HPDE6-E6E7 (cell line): ENCODE results near the gene HOXD11.

ENCODE experiments used
- DNase-seq: peaks from one replicate; pipeline ENCODE4 v3.0.0; 2011; ENCODE audit warnings: missing footprints; ENCODE audit errors: extremely low spot score

Gene HOXD11

DNA sequence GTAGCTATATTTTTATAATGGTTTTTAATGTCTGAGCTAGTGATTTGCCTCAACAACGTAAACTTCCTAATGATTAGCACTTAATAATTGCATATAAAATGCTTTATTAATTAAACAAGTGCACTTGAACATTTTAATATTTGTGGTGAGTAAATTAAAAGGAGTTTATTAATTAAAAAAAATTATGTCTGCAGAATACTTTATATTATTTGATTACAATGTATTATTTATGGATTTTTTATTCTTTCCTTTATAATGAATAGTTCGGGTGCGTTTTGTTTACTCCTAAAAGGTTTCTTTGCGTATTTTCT lies 24.7 kb downstream of the HOXD11 start:
- no peak for DNase-seq

DNA sequence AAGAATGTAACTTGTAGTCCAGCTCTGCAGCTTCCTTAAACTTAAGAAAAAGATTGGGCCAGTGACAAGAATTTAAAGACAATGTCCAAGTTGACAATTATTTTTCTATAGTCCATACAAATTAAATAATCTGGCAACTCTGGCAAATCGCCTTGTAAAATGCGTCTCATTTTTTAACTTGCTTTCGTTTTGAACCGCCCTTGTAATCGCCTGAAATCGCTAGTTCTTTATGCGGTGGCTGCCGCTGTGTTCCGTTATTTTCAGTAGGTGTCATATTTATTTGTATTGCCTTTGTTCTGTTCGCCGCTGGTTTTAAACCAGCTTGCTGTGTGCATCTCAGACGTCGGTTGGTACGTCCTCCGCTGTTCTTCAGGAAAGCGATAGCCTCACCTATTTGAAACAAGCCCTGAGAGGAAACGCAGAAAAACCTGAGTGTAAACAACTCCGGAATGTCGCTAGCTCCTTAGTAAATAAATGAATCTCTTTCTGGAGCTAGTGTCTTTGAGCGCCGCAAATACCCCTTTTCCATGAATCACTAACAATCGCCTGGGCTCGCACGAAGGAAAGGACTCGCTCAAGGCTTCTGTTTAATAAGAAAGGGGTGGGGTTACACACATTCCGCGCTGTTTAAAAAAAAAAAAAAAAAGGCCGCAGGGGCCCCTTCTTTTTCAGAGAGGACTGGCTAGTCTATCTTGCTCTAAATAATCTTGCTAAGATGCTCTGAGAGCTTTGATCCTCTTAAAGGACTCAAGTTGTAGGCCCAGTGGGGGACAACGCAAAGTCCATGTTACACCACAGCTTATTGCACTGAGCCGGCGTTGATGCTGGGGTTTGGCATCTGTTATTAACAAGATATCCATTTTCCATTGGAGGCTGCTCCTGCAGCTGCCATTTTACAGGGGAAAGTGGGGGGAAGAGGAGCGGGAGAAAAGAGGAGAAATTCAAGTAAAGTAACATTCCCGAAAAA lies 25.4 kb downstream of the HOXD11 start:
- DNase-seq = no peak

DNA sequence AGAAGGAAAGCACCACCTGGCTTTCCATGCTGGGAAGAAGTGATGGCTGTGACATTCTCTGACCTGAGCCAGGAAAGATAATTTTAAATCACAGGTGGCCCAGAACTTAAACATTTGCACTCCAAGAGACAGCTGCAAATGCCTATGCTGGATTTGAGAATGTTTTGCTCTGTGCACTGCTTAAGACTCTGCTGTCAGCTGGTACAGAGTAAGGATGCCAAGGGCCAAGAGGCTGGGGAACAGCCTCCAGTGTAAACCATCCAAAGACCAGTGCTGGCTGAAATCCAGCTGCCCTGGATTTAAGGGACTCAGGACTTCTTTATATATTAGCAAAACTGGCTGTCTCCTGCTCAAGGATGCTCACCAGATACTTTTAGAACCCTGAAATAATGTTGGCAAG lies 26.3 kb downstream of the HOXD11 start:
- DNase-seq = no peak

DNA sequence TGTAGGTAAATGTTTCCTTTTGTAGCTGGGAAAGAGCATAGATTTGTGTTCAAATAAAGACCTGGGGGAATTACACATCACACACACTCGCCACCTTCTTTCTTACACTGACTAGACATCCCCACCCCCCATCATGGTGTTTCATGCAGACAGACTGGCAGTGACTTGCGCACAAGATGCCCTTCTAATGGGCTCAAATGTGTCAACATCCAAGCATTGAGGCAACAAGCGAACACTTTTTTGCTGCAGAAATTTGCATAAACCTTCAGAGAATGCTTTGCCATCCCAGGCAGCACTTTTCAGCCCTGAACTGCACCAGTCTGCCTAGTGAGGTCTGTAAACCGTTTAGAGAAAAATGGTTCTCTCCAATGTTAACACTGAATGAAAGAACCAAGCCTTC lies 27.0 kb downstream of the HOXD11 start:
- DNase-seq = no peak

DNA sequence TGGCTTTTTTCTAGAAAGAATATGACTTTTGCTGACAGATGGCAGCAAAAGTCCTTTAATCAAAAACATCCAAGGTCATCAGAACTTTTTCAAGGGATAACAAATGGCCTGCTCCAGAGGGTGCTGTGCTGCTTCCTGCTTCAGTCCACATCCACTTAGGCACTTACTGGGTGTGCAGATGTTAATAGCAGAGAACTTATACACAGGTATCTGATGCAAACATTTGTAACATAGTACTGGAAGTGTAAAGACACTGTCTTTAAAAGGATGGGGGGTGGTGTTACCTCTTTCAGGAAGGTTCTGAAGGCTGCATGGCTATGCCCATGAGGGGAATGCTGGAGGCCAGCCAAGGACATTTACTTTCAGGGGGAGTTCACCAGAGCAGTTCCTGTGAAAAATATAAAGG lies 28.0 kb downstream of the HOXD11 start:
- no peak for DNase-seq

DNA sequence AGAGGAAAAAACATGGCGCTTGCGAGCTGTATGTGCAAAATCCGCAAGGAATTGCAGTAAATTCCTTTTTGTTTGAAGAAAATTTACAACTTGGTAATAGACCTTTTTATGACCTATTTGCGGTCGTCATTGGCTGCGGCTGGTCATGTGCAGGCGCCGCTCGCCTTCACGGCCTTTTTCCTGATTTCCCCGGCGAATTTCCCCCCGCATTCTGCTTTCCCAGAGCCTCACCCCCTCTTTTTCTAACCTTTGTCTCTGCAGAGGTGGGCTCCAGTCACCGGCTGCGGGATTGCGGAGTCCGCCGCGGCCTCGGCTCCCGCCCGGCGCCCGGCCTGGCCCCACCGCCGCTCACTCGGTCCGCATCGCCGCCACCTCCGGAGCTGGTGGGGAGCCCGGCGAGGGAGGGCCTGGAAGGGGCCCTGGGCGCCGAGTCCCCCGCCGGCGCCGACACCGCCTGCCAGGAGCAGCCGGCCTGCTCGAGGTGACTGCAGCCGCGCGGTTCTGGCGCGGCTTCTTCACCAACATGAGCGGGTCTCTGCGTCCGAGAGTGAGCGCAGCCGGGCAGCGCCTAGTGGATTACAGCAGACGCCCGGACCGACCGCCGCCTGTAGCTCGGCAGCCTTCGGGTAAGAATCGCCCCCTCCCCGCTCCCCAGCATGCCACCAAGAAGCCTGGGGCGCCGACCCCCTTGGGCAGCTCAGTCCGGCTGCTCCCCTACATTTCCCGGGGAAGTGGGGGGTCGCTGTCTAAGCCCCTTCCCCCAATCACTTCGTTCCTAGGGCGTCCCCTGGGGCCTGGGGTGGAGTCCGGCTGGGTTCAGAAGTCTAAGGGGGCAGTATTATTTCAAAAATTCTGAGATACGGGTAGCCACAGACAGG lies 29.5 kb downstream of the HOXD11 start:
- no peak for DNase-seq

DNA sequence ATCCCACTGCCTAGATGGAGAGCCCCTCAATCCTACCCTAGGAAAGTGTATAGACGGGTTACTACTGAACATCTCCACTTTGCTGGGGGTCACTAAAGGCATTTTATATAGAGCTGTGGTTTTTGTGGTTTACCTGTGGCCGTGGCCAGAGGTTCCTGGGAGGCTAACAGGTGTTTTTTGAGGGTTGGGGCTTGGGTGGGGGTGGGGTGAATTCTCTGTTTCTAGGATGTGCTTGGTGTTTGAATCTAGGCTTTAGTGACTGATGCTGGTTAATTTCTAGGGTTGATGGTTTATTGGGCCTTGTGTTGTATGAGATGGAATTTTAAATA lies 30.1 kb downstream of the HOXD11 start:
- no peak for DNase-seq

DNA sequence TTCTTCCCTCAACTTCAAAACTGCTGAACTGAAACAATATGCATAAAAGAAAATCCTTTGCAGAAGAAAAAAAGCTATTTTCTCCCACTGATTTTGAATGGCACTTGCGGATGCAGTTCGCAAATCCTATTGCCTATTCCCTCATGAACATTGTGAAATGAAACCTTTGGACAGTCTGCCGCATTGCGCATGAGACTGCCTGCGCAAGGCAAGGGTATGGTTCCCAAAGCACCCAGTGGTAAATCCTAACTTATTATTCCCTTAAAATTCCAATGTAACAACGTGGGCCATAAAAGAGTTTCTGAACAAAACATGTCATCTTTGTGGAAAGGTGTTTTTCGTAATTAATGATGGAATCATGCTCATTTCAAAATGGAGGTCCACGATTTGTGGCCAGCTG lies 30.8 kb downstream of the HOXD11 start:
- no peak for DNase-seq

DNA sequence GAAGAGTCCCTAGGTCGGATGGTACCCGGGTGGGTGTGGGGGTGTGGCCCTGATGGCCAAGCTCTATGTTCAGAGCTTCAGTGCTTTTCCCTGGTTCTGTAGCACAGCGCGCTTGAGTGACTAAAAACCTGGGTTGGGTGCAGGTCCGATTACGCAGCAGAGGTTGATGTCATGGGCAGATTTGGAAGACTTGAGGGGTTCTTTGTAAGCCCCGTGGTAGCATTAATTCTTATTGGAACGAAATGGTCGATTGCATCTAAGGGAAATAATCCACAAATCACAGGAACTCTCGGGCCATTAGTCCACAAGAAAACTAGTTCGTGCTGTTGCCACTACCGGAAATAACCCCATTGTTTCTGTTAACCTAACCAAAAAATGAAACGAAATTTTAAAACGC lies 31.4 kb downstream of the HOXD11 start:
- DNase-seq = no peak

DNA sequence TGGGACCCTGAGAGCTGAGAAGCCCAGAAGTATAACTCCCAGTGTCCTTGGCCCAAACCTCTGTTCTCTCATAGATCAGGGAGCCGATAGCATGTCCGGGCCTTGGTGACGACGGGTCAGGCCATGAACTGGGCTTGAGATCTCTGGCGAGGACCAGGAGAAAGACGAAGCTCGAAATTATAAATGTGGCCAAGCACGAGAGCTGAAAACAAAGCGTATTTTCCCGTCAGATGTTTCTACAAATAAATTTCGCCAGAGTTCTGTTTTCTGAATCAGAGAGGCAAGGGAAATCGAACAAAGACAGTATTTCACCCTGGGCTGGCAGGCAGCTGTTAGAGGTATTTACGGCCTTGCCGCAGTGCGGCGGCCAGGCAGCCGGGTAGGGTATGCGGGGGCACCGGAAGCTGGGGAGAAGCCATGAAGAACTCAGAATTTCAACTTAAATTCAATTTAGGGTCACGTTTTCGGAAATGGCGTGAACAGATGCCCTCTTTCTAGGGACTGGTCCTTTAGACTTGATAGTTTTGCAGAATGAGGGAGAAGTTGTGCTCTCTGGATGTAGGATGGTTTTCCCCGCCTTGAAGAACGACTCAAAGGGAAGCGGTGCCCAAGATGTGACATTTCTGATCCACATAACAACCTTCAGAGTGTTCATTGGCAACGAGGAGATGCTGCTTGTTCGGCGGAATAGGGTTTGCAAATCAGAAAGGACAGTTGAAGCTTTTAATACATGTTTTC lies 32.0 kb downstream of the HOXD11 start:
- no peak for DNase-seq

DNA sequence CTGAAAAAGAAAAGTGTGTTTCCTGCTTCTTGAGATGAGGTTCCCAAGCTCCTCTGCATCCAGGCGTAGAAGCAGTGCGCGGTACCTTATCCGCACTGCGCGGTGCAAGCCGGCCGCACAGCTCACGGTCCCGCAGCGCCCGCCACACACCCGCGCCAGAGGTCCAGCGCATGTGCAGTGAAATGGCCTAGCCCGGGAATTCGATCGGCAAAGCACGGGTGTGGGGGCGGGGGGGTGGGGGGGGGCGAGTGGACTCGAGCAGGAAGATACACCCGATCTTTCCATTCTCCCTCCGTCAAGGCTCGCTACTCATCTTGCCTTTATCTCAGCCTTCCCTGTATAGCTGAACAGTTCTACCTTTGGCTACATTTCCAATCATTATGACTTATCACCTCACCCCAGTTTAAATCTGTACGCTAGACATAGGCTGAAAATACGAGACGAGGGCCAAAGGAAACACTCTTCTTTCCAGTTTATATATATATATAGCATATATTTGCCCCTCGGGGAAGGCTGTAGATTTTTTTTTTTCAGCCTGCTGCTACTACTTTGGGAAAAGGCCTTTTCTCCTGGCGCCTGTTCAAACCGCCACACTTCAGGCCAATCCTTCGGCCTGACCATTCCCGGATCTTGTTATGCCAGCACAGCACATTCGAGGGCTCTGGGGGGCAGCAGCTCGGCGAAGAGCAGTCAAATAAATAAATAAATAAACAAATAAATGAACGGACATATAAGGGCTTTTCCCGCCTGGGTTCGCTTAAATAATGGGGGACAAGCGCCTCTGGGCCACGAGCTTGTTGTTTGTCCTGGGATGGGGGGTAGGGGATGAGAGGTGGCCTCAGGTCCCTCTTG lies 32.8 kb downstream of the HOXD11 start:
- DNase-seq = no peak

DNA sequence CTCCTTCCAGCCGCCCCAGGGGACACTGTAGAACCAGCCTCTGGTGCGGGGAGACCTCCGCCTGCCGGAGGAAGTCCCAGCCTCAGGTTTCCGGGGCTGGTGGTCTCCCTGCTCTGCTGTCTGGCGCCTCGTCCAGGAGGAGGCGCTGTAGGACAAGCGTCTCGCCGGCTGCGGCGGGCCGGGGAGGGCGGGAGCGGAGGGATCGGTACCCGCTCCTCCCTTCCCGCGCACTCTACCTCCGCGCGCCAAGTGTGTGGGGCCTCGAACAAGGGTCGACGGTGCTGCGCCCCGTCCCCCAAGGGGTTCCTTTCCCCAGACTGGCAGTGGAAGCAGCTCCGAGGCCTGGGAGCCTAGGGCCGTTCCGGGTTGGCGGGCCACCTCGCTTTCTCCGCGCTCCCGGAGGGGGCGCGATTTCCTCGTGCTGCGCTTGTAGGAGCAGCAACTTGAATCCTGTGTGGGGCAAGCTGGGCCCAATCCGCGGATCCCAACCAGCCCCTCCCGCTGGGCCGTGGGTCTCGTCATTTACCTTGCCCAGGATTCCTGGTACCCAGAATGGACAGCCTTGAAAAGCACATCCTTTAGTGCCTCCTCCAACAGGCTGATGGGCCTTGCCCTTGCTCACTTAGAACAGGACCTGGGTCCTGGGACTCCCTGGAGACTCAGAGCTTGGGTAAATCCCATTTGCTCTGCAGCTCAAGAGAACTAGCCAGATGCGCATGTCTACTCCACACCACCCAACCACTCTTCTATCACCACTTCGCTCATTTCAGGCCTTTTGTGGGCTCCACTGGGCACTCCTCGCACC lies 33.6 kb downstream of the HOXD11 start:
- peak; percentile 82 for DNase-seq

DNA sequence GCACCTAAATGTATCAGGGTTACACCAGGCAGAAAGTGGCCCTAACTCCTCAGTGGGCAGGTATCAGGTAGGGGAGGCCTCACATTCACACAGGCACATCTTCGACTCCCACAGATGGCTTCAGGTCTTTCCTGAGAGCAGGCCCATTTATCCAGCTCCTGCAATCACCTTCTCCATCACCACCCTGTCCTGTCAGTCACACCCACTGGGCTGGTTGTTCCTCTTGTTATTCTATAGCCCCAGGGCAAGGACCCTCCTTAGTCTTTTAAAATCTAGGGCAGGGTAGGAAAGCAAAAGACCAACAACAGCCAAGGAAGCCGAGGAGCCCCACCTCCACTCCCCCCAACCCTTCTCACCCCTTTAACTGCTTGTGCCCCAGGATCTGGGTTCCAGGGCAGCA lies 35.2 kb downstream of the HOXD11 start:
- DNase-seq = no peak

DNA sequence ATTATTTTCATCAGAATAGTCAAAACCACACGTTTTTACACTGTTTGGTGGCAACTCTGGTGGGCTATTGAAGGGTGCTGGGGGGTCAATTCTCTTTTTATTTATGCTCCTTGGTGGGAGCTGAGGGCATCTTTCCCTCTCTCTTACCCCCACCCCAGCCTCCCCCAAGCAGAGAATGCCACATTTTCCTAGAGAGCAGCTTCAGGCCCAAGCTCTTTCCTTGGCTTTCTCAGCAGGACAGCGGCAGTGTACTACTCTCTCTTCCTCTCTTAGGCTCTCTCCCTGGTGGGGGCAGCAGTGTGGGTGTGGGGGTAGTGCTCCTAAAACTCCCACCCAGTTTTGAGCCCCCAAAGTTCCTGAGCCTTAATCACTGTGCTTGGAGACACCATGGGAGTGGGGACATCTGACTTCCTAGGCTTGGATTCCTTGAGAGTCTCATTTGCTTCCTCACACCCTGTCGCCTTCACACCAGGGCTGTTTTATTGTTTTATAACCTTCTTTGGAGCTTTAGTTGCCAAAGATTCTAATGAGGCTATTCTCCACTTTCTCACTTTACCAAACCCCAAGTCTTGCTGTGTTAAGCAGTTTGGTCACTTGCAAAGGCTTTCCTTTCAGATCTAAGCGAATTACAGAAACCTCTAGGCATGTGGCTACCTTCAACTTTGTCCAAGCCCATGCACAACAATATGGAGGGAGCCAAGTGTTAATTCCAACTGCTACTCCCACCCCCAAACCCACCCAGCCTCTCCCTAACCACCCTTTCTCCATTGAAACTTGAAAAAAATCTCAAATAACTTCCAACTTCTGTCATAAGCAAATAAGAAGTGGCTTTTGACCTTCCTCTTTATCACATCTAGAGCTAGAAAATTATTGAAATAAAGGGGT lies 38.2 kb downstream of the HOXD11 start:
- DNase-seq = no peak

DNA sequence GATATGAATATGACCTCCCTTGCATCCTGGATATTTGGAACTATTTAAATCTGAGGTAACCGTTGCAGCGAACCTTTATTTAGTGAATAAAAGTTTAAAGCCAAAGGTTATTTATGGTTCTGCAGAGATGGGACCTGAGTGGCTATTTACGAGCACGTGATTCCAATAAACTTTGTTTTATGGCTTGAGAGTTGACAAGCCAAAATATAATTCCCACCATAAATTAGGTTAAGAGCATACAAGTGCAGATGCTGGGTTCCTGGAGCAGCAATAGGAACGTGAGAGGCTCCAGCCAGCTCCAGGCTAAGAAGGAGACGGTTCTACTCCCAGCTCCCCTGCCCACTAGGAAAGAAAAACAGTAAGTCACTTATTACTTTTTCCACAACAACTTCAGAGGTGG lies 39.0 kb downstream of the HOXD11 start:
- DNase-seq = no peak

DNA sequence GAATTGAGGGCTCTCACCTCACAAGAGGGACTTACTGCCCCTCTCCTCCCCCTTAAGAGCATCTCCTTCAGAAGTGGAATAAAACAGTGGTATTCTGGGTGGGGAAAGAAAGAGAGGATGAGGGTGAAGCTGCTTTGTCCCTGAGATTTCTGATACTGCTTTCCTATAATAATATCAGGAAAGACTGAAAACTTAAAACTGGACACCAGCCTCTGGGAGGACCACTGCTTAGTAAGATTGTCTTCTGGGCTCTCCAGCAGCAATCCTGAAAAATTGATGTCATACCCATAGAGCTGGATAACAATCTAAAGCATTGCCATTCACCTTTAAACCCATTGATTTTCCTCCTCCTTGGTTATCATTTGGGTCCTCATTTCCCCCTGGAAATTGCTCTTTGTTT lies 39.6 kb downstream of the HOXD11 start:
- no peak for DNase-seq

DNA sequence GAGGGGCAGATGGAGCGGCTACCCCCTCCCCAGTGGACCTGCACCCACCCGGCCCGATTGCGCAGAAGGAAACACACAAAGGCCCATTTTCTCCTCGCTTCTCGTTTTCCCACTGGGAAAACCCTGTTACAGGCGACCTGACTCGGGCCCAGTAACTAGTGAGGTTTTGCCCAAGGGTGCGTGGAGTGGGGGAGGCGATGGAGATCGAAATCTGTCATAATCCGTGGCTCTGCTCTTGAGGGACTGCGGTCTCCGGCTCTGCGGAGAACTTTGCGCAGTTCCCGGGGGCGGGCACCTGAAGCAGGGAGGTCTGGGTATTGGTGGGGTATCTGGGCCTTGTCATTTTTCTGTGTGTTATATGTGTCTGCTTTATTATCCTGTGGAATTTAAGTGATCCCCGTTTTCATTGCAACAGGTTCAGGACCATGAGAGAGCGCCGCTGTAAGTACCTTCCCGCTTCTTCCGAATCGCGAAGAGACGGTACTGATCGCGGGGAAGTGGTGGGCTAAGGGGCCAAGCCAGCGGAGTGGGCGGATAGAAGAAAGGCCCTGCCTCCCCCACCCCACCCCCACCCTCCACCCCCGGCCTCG lies 40.2 kb downstream of the HOXD11 start:
- DNase-seq = no peak

DNA sequence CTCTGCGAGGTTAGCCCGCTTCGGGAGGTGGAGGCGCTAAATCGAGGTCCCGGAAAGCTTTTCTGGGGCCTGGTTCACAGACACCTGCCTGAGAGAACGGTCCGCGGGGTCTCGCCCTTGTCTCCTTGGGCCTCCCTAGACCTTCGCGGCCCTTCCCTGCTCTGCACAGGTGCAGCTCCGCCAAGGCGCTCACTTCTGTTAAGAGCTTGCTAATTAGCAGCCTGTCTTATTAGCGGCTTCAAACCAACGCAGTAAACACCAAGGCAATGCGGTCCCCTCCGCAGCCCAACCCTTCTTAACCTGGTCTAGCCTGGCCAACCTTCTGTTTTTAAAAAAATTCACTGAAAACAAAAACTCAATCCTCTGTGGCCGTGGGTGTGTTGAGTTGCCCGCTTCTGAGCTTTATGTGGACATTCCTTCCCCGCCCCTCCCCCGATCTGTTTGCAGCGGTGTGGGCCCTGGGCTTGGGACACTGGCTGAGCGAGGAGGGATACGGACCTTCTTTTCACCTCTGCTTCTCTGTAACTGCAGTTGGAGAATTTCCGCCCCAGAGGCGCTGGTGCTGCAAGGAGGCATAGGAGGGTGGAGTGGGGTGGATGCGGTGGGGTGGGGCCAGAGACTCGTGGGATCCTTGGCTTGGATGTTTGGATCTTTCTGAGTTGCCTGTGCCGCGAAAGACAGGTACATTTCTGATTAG lies 40.9 kb downstream of the HOXD11 start:
- no peak for DNase-seq
